Nephron (organoid): ENCODE measurements around the gene MLKL.
A peak's percentile ranks its signal among the peaks of the same experiment; 100 is the strongest.

Source experiments
- H3K27ac Mint-ChIP-seq, 3 experiments: 2 replicates each; pipeline ENCODE4 v1.8.0; 2020; ENCODE audit warnings: mixed read lengths in 3 of 3, mild to moderate bottlenecking in 2 of 3, moderate library complexity in 1 of 3
- H3K27me3 Mint-ChIP-seq: 2 replicates; pipeline ENCODE4 v1.8.0; 2021; ENCODE audit warnings: low read depth, mild to moderate bottlenecking, moderate library complexity, mixed read lengths
- H3K36me3 Mint-ChIP-seq: 2 replicates; pipeline ENCODE4 v1.8.0; 2020; ENCODE audit warnings: low read depth, mixed read lengths
- H3K4me1 Mint-ChIP-seq: 2 replicates; pipeline ENCODE4 v1.8.0; 2020; ENCODE audit warnings: mixed read lengths
- H3K4me3 Mint-ChIP-seq, 3 experiments: 2 replicates each; pipeline ENCODE4 v1.8.0; 2020; ENCODE audit warnings: mild to moderate bottlenecking in 3 of 3, mixed read lengths in 3 of 3, moderate library complexity in 2 of 3
- H3K9me3 Mint-ChIP-seq: 2 replicates; pipeline ENCODE4 v1.8.0; 2020; ENCODE audit warnings: mixed read lengths
- TF ChIP-seq, protein P1 (sequence below), 3 experiments: fragments of 200-600 bp; sonication (generic); IDR thresholded peaks; one replicate each; pipeline ENCODE4 v1.5.0; 2021; ENCODE audit warnings: antibody characterized with exemption in 3 of 3; ENCODE audit not compliant: unreplicated experiment in 3 of 3

Gene MLKL

DNA sequence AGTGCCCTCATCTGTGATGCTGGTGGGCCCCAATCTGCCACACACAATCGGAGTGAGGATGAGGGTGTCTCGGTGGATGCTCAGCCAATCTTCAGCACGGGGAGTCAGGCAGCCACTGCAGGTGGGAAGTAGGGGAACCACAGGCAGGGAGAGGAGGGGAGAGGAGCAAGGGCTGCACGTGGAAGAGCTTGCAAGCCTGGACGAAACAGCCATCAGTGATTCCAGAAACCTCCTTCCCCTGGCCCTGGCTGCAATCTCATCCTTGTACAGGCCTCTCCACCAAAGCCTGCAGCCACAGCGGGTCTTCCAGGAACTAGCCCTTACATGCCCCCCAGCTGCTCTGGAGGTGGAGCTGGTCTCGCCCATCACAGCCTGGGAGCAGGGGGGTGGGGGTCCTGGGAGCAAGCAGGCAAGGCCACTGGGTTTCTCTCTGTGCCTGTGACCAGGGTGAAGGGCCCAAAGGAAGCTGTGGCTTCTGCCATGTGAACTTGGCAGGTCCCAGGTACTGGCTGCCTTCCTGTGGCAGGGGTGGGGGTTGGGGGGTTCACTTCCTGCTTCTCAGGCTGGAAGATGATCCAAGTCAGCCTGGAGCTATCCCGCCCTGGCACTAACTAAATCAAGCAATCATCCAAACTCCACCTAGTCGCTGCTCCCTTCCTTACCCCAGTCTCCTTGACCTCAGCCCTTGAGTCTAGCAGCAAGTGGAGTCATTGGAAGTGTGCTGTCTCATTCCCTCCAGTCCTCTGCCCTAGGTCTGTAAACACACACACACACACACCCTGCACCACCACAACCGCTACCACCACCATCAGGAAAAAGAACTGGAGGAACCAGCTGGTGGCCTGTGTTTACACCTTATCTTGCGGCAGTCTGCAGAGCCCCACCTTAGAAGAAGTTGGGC is 29.4 kb upstream of the MLKL start:
- no peak overlapping the region for H3K27ac Mint-ChIP-seq
- H3K9me3 Mint-ChIP-seq = no peaks in the 10 kb centered on the region
- H3K36me3 Mint-ChIP-seq = no peaks in the 10 kb centered on the region
- TF ChIP-seq, protein P1, sequence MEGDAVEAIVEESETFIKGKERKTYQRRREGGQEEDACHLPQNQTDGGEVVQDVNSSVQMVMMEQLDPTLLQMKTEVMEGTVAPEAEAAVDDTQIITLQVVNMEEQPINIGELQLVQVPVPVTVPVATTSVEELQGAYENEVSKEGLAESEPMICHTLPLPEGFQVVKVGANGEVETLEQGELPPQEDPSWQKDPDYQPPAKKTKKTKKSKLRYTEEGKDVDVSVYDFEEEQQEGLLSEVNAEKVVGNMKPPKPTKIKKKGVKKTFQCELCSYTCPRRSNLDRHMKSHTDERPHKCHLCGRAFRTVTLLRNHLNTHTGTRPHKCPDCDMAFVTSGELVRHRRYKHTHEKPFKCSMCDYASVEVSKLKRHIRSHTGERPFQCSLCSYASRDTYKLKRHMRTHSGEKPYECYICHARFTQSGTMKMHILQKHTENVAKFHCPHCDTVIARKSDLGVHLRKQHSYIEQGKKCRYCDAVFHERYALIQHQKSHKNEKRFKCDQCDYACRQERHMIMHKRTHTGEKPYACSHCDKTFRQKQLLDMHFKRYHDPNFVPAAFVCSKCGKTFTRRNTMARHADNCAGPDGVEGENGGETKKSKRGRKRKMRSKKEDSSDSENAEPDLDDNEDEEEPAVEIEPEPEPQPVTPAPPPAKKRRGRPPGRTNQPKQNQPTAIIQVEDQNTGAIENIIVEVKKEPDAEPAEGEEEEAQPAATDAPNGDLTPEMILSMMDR (IDR thresholded peaks at IDR 0.05; ENCODE audit: unreplicated experiment in 3 of 3) = no peak
- H3K4me1 Mint-ChIP-seq = no peaks in the 10 kb centered on the region
- H3K4me3 Mint-ChIP-seq = no peak overlapping the region
- peaks cover 13% of the 10 kb centered on the region for H3K27me3 Mint-ChIP-seq

DNA sequence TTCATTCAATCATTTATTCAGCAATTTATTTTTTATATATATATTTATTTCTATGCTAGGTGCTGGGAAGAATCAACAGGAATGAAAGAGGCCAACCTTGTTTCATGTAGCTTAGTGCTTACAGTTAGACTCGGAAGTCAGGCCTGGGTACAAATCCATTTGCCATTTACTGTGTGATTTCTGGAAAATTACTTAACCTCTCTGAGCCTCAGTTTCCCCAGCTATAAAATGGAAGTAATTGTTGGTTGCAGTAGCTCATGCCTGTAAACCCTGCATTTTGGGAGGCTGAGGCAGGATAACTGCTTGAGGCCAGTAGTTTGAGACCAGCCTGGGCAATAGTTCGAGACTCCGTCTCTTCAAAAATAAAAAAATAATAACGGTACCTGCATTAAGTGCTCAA is 27.2 kb upstream of the MLKL start:
- no peaks in the 10 kb centered on the region for H3K9me3 Mint-ChIP-seq
- TF ChIP-seq, protein P1 (IDR thresholded peaks at IDR 0.05; ENCODE audit: unreplicated experiment in 3 of 3) = no peak
- no peaks in the 10 kb centered on the region for H3K4me1 Mint-ChIP-seq
- H3K27ac Mint-ChIP-seq = no peak overlapping the region
- H3K36me3 Mint-ChIP-seq = no peaks in the 10 kb centered on the region
- no peak overlapping the region for H3K4me3 Mint-ChIP-seq
- peaks cover 9% of the 10 kb centered on the region for H3K27me3 Mint-ChIP-seq

DNA sequence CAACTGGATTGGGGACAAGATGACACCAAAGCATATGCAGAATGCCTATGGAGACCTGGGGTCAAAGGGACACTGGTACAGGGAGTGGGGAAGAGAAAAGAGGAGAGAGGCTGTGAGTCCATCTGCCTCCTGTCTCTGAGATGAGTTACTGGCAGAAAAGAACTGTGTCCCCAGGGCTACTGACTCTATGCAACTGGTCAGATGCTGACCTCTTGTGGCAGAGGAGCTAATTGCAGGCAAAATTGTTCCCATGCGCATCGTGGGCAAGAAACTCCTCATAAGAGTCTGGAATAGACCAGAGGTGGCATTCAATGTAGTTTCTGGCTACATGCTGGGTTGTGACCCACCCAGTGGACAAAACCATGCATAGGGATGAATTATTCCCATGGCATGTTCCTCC is 26.1 kb upstream of the MLKL start:
- H3K4me1 Mint-ChIP-seq = no peaks in the 10 kb centered on the region

DNA sequence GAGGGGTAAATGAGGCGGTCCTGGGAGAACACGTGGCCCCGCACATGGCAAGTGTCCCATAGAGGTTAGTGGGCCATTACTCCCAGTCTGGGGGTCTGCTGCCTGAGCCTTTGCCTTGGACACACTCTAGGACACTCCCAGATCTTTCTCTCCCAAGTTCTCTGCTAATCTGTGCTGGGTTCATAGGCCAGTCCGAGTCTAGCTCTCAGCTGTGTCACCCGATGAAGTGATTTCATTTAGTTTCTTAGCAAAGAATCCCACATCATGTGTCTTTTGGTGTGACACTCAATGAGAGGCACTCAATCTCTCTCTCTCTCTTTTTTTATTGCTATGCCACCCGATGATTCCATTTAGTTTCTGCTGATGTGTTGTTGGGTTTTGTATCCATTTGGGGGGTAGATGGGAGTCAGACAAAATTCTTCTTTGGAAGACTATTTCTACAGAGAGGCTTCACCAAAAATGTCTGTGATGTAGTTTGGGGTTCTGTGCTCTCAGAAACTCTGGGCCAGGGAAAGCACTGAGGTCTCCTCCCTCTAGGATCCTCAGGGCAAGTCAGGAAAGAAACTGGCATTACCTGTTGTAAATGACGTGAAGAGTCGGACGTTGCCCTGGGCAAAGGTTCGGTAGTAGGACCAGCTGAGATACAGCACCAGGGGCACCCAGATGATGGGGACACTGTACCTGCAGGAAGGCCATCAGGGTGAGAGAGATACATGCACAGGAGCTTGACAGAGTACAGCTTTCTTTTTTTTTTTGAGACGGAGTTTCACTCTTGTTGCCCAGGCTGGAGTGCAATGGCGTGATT is 25.2 kb upstream of the MLKL start:
- TF ChIP-seq, protein P1 (IDR thresholded peaks at IDR 0.05; ENCODE audit: unreplicated experiment in 3 of 3) = no peak

More for the DNA sequence above, 26.1 kb upstream of the MLKL start:
- Mint-ChIP-seq H3K36me3 (no peaks in the 10 kb centered on the region), H3K27me3 (peaks cover 9% of the 10 kb centered on the region), H3K9me3 (no peaks in the 10 kb centered on the region), H3K4me3 (no peak overlapping the region), H3K27ac (no peak overlapping the region)
- TF ChIP-seq, protein P1 (IDR thresholded peaks at IDR 0.05; ENCODE audit: unreplicated experiment in 3 of 3) = peak in 2 of 3 experiments; percentile 15 to 21

DNA sequence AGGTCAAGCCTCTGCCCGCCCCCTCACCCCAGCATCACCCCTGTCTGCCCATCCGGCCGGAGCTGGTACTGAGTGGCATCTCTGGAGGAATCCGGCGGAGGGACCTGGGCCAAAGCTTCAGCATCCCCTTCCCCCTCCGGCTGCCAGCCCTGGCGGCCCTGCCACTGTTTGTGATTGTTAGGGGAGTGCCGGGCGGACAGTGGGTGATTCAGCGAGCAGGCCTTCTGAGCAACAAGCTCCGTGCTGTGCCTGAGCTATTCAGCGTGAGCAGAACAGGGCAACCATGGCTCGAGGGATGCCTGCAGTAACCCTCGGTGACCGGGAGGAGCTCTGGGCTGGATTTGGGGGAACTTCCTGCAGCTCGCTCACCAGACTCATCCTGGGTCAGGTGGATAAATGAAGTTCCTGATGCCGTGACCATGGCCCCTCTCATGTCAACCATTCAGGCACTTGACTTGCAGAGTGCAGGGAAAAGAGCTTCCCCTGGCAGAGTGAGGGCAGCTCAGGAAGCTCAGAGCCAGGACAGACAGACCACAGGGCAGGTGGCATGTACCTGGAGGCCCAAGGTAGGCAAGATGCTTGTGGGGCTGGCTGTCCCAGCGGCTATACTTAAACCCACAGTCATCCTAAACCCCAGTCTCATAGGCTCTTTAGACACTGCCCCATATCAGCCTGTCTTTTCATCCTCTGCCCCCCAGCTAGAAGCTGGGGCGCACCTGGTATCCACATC is 24.3 kb upstream of the MLKL start:
- Mint-ChIP-seq H3K4me1 (no peaks in the 10 kb centered on the region), H3K9me3 (no peaks in the 10 kb centered on the region), H3K36me3 (no peaks in the 10 kb centered on the region), H3K27ac (no peak overlapping the region), H3K4me3 (no peak overlapping the region), H3K27me3 (peaks cover 9% of the 10 kb centered on the region)
- TF ChIP-seq, protein P1 (IDR thresholded peaks at IDR 0.05; ENCODE audit: unreplicated experiment in 3 of 3) = no peak

More for the DNA sequence above, 25.2 kb upstream of the MLKL start:
- Mint-ChIP-seq H3K36me3 (no peaks in the 10 kb centered on the region), H3K27ac (no peak overlapping the region), H3K27me3 (peaks cover 9% of the 10 kb centered on the region), H3K4me3 (no peak overlapping the region), H3K4me1 (no peaks in the 10 kb centered on the region), H3K9me3 (no peaks in the 10 kb centered on the region)
